HG02884 (cell line): ENCODE results near the gene HECA.
A peak's percentile ranks its signal among the peaks of the same experiment; 100 is the strongest.
"Not testable (repeated sequence)": the region's sequence is repeated elsewhere in the genome, so short reads cannot be mapped to it uniquely, and the experiment has no call there.

Experiments
- ATAC-seq: cut with Tn5 transposase; IDR thresholded peaks from one replicate; pipeline ENCODE4 v1.9.1; 2021; ENCODE audit warnings: mild to moderate bottlenecking, moderate library complexity; ENCODE audit not compliant: unreplicated experiment

The HECA gene

DNA sequence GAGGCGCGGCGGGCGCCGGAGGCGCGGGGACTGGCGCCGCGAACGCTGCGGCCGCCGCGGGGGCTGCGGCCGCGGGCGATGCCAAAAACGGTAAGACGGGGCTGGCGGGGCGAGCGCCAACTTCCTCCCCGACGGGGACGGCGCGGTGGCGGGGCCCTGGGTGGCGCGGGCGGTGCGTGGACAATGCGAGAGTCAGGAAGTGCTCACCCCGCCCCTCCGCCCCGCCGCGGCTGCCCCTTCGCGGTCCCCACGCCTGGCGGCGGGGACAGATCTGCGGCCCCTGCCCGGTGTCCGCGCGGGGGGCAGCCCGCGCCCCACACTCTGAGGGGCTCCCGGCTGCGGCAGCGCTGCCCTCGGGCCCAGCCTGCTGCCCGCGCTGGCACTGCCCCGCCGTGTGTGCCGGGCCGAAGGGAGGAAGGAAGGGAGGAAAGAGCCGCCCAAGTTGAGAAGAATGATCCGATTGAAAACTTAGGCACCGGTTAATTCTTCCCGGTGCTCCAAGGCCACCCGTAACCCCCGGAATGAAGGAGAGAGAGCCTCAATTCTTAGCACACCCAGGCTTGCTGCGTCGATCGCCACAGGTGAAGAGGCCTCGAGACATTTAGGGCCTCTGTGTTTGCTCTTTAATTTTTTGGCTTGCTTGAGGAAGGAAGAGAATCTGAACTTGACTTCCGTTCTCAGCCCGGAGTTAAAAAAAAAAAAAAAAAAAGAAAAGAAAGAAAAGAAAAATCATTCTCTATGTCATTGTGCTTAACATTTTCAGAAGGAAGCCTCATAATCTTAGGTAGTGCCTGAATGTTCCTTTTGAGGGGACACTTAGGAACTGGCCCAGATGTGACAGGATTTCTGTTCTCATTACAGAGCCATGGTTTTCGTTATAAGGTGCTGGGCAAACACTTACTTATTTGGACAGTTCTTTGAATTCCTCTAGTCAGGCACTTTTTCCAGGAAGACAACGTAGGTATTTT lies 982 bp downstream of the HECA start:
- peak; percentile 27 for ATAC-seq

DNA sequence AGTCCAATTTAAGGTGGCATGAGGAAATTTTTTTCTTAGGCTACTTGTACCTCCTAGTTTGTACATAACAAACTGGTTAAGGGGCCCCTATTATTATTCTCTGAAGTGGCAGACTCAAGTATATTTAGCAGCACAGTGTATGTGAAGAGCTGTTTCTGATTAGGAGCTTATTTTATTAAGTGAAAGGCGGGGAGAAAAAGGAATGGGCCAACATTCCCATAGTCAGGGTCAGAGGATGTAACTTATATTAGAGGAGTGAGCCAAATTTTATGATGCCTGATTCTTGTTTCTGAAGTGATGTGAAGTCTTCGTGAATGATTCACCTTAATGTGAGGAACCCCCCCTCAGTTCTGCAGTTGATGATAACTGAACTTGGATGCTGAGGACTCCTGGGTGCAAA lies 2.8 kb downstream of the HECA start:
- no peak for ATAC-seq

DNA sequence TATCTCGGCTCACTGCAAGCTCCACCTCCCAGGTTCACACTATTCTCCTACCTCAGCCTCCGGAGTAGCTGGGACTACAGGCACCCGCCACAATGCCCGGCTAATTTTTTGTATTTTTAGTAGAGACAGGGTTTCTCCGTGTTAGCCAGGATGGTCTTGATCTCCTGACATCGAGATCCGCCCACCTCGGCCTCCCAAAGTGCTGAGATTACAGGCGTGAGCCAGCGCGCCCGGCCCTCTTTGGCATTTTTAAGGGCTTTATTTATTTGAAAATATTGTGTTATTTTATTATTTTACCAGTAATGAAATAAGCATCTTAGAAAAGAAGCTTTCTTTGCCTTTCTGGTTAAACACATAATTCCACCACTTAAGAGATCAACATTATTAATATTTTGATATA lies 6.0 kb downstream of the HECA start:
- not testable (repeated sequence) for ATAC-seq

DNA sequence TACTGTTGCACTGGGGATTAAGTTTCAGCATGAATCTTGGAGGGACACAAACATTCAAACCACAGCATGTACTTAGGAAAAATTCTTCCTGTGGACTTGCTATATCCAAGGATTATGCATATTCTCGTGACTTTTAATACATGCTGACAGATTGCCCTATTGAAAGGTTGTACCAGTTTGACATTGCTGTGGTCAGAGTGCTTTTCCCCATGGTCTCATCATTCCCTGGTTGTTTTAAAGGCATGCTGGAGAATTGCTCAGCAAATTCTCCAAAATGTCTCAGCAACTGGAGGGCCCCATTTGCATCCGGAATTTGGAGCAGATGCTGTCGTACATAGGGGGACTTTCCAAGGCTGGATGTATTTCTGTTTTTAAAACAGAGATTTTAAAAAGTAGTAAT lies 7.4 kb downstream of the HECA start:
- no peak for ATAC-seq

DNA sequence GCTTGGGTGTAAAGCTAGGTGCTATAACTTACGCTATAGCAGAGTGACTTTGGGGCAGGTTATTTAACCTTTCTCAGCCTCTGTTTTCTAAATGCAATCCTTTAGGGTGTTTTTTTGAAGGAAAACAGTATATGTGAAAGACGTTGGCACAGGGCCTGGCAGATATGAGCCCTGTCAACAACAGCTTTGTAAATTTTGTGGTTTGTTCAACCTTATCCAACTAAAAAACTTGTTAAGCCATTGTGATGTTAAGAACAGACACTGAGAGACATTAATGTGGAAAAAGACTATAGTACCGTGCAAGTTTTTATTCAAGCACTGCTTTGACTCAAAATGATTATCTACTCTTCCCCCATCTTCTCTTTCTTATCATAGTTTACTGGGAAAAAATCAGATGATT lies 8.2 kb downstream of the HECA start:
- ATAC-seq, result no peak

DNA sequence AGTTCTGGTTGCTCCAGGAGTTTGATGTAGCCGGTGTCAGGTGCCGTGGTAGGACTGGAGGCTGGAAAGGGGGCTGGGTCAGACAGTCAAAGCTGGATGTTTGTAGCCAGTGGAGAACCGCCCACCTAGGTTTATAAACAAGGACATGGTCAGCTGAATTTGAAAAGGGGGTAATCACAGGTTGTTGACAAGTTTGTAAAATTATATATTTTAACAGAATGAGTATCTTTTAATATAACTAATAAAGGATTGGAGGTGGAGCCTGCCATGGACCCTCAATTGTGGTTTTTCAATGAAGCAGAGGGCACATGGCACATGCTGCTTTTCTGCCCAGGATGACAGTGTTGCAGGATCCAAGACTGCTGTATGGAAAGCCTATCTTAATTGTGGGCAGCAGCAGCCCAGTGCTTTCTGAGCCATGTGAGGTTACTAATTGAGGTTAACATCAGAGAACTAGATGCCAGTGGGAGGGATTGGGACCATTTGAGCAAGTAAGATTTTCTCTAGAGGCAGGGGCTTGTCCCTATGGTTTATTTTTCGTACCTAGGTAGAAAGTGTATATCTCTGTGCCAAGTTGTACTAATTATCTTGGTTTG lies 9.7 kb downstream of the HECA start:
- ATAC-seq, result no peak

DNA sequence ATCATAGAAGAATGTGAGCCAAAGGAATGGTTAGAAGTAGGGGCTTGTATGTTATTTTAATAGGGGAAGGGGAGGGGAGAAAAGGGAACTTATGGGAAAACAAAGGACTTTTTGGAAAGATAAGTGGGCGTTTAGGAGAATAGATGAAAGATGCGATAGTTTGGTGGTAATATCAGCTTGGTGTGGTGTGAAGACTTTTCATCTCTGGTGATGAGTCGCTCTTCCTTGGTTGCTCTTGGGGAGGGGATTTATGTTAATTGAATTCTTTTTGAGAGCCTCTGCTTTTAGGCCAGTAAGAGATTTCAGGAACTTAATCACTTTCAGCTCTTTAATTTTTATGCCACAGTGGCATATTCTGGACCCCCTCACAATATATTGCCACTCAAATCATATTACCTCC lies 10.8 kb downstream of the HECA start:
- ATAC-seq, result no peak

DNA sequence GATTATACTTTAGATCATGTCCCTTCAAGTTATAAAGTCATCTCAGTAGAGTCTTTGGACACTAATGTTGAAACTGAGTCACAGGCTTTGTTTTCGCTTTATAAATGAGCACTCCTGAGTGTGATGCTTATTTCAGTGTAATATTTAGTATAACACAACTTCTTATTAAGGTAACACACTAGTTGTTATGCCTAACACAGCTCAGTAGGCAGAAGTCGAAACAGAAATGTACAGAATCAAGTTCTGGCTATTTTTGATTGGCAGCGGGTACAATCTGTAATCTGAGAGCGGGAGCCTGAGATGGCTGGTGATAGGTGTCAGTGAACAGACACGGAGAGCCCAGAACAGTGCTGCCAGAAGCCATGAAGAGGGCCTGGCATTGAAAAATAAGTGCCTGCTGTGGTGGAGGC lies 11.4 kb downstream of the HECA start:
- no peak for ATAC-seq

DNA sequence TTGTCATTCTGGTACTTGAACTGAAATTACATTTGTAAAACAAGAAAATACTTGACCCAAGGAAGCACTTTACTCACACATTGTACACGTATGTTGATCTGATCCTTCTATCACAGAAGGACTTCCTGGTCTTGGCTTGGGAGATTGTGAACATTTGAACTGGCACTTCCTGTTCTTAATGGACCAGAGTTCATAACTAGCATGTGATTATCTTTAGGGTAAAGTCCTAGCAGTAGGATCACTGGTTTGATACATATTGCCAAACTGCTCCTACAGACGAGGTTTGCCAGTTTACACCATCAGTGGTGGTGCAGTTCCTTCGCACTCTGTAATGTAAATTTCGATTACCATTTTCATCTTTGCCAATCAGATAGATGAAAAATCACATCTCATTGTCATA lies 12.7 kb downstream of the HECA start:
- no peak for ATAC-seq

DNA sequence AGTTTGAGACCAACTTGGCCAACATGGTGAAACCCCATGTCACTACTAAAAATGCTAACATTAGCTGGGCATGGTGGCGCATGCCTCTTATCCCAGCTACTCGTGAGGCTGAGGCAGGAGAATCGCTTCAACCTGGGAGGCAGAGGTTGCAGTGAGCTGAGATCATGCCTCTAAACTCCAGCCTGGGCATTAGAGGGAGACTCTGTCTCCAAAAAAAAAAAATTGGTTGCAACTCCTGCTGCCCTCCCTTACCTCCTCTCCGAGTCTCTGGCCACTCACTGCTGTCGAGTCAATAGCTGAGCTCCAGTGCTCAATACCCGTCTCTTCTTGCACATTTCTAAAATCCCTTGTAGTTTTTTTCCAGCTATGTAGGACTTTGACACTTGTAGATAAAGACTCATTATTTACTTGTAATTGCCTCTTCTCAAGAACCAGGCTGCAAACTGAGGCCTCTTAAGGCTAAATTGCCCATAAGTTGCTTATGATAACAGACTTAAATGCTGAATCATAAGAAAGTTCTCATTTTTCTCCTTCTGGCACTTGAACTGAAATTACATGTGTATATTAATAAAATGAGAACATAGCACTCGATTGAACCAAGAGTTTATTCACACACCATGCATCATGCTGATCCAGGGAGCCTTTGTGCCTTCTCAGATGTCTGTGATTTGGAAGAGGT lies 13.8 kb downstream of the HECA start:
- no peak for ATAC-seq

DNA sequence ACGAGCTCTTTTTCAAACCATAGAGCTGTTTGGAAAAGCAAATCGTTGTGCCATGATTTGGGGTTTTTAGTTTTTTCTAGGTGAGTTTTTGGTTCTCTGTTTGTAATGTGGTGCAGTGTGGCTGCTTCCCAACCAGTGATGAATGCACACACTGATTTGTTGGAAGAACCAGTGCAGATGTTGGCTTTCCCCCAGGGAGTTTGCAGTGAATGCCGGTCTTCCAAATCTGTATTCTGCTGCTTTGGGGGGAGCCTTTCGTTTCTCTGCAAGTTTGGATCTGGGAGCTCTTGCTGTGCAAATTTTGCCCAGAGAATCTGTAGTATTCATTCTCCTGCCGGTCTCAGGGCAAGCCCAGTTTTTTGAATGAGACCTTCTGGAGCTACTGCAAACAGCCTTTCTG lies 14.5 kb downstream of the HECA start:
- ATAC-seq, result no peak

DNA sequence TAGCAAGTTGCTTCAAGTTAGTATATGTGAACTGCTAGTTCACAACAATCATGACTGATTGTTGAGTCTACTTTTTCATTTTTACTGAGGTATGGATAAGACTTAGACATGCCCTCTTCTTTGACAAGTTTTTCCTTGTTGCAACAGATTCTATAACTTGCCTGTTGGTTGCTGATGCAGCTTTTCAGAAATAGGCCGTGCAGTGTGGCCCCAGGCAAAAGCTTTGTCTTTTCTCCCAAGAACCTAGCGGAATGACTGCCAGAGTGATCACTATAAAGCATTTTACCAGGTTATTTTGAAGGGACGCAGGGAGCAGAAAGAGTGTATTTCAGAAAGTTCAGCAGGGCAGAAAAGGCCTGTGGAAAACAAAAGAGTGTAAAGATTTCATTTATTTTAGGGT lies 16.0 kb downstream of the HECA start:
- ATAC-seq, result no peak

DNA sequence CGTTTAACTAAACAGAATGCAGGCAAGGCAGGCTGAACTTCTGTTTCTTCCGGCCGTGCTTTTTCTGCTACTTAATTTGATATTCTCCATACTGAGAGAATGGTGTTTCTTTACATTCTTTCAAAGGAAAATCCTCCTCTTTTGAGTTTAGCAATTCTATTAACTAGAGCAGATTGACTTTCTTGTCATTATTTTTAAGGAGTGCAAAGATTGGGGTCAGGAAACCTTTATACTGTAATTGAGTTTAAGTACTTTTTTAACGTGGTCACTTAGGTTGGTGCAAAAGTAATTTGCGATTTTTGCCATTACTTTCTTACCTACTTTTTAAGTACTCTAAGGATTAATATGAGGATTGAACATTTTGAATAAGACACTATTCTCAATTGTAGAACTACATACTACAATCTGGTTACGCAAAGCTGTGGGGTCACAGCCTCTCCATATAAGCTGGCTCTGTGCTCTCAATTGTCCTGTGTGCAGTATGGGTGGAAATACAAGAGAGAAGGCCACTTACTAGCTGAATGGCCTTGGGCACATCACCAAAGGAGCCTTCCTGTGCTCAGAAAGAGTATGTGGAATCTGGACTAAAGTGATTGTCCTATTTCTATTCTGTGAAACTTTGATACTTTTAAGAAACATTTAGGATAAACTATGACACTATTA lies 16.7 kb downstream of the HECA start:
- no peak for ATAC-seq

DNA sequence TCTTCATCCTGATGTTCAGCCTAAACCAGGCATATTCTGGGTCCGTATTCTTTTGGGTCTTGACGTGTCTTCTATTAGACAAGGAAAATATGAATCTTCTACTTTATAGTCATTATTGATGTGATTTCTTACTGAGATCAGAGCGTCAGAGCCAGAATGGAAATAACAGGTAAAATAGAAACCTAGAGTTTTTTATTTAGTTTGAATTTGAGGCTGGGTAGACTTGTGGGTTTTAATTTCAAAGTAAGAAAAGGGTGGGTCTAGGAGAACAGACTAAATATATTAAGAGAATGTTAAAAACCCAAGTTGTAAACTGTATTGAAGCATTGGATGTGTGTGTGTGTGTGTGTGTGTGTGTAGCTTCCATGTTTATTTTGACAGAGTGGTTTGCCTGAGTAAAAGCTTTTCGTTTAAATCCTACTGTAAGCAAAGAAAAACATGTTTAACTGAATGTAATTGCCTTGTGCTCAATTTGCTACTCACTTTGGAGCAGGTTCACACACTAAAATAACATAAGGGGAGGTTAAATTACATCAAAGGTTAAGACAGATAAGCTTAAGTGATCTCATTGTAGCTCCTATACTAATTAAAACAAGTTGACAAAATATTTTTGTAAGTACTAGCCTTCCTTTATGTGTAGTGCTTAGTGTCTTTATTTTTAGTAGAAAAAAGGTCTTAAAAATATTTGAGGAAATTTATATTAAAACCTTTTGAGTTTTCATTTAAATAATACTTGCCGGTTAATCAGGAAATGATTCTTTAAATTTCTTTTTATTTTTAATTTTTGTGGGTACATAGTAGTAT lies 17.4 kb downstream of the HECA start:
- no peak for ATAC-seq

DNA sequence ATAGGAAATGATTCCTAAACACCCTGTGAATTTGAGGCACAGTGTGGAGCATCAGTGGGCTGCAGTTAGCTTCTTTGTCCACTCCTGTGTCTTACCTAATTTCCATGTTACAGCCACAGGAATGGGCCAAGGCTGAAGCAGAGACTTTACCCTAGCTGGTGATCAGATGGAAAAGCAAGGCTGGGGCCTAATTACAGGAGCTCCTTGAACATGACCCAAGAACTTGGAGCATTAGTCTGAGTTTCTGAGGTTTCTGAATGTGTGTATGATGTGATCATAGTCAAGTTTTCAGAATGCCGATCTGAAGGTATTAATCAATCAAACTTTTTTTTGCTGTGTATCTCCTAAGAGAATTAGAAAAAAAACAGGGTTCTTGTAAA lies 18.0 kb downstream of the HECA start:
- no peak for ATAC-seq

DNA sequence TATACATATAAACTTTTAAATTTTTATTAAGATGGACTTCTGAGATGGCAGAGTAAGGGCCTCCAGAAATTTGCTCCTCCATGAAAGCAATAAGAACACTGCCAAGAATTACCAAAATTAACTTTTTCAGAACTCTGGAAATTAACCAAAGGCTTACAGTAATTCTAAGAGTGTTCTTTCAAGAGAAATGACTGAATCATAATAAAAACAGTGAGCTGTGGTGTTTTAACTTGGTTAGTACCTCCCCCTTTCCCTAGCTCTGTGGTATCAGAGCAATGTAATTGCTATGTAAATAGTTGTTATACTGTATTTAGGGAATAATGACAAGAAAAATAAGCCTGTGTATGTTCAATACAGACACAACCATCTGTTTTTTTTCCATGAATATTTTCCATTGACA lies 19.0 kb downstream of the HECA start:
- ATAC-seq, result no peak

DNA sequence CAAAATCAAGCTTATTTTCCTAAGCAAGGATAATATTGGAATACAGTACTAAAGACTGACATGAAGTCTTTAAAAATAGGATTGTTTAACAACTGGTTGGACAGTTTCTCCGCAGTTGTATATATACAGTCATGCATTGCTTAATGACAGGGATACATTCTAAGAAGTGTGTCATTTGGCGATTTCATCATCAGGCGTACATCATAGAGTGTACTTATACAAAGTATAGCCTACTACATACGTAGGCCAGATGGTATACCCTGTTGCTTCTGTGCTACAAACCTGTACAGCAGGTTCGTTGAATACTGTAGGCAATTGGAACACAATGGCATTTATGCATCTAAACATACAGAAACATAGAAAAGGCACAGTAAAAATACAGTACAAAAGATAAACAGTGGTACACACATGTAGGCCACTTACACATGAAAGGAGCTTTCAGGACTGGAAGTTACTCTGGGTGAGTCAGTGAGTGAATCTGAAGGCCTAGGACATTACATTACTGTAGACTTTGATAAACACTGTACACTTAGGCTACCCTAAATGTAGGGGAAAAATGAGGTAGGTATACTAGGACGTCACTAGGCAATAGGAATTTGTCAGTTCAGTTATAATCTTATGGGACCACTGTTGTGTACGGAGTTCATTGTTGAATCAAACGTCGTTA lies 20.1 kb downstream of the HECA start:
- no peak for ATAC-seq

DNA sequence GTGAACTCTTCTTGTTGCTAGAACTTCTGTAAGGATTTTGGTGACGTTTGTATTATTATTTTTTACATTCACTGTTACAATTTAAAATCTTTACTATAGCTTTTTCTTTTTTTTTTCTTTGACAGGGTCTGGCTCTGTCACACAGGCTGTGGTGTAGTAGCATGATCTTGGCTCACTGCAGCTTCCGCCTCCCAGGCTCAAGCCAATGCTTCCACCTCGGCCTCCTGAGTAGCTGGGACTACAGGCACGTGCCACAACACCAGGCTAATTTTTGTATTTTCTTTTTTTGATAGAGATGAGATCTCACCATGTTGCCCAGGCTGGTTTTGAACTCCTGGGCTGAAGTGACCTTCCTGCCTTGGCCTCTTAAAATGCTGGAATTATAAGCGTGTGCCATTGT lies 21.2 kb downstream of the HECA start:
- no peak for ATAC-seq

DNA sequence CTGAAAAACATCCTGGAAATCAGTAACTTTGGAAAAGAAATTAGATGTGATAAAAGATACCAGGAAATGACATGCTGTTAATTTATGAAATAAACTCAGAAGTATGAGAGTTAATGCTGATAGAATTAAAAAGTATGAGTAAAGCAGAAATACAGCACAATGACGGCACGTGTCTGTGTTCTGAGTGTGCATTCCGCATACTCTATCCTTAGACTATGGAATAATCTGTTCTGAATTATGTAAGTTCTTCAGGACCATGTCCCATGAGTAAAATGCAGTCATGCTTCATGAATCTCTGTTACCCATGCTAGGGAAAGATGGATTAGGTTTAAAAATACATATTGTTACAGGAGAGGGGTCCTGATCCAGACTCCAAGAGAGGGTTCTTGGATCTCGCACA lies 21.7 kb downstream of the HECA start:
- no peak for ATAC-seq

DNA sequence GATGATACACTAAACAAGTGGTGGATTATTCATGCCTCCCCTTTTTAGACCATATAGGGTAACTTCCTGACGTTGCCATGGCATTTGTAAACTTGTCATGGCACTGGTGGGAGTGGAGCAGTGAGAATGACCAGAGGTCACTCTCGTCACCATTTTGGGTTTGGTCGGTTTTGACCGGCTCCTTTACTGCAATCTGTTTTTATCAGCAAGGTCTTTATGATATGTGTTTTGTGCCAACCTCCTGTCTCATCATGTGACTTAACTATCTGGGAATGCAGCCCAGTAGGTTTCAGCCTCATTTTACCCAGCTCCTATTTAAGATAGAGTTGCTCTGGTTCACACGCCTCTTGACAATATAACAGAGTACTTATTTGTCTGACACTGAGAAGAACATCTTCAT lies 22.2 kb downstream of the HECA start:
- not testable (repeated sequence) for ATAC-seq
